IMR-90 (cell line): ENCODE measurements around the gene RFTN1. TPM values are rescaled to one million over a fixed set of nuclear protein-coding genes. Genes with fewer than 3 reads are reported as not detected.

Source experiments
- ATAC-seq: fragments of 200-7000 bp; cut with Tn5 transposase; 2 replicates; pipeline ENCODE4 v1.9.1; 2020; ENCODE audit warnings: low read depth, mild to moderate bottlenecking, moderate library complexity
- BruUV-seq: library from RNA; stranded (reverse); fragments of 400-500 nt; replicated peaks from 2 replicates; lab custom pipeline; 2021; lab: Mats Ljungman, UMichigan
- CTCF ChIA-PET: fragments of 300-600 bp; formaldehyde crosslinking; extraction: SDS; loops from one replicate; lab custom pipeline; 2021; ENCODE audit warnings: antibody characterized with exemption; lab: Yijun Ruan, JAX
- POLR2A ChIA-PET: fragments of 300-600 bp; sonication (Branson Sonifier 250); formaldehyde crosslinking; loops from one replicate; lab custom pipeline; 2022; ENCODE audit warnings: antibody characterized with exemption; ENCODE audit not compliant: unreplicated experiment; lab: Charles Lee
- DNase-seq: peaks from one replicate; pipeline ENCODE4 v3.0.0; 2013
- H2AFZ ChIP-seq: replicated peaks from 2 replicates; pipeline ENCODE3; 2013; ENCODE audit warnings: low read length, mild to moderate bottlenecking; ENCODE audit not compliant: poor library complexity
- H2AK5ac ChIP-seq: 2 replicates; pipeline ENCODE4 v1.6.1; 2013; ENCODE audit warnings: low read depth, low read length, inconsistent platforms
- H2AK9ac ChIP-seq: replicated peaks from 2 replicates; pipeline ENCODE3; 2013; ENCODE audit warnings: mild to moderate bottlenecking, low read depth, low read length, moderate library complexity; ENCODE audit not compliant: poor library complexity
- H2BK120ac ChIP-seq: 2 replicates; pipeline ENCODE4 v1.6.1; 2013; ENCODE audit warnings: low read depth, low read length, inconsistent platforms
- H2BK15ac ChIP-seq: 3 replicates; pipeline ENCODE4 v1.6.1; 2013; ENCODE audit warnings: low read depth, low read length, inconsistent platforms
- H2BK20ac ChIP-seq: 2 replicates; pipeline ENCODE4 v1.6.1; 2013; ENCODE audit warnings: low read depth, mild to moderate bottlenecking, inconsistent platforms, low read length, moderate library complexity
- H2BK5ac ChIP-seq: 2 replicates; pipeline ENCODE4 v1.6.1; 2013; ENCODE audit warnings: mild to moderate bottlenecking, low read depth, low read length, inconsistent platforms; ENCODE audit not compliant: poor library complexity, severe bottlenecking
- H3K14ac ChIP-seq: replicated peaks from 2 replicates; pipeline ENCODE4 v1.6.1; 2013; ENCODE audit warnings: low read depth, low read length, inconsistent platforms
- H3K18ac ChIP-seq: 2 replicates; pipeline ENCODE4 v1.6.1; 2013; ENCODE audit warnings: low read depth, low read length, control low read depth
- H3K23ac ChIP-seq: 2 replicates; pipeline ENCODE4 v1.6.1; 2013; ENCODE audit warnings: low read depth, low read length, inconsistent platforms
- H3K27ac ChIP-seq: 2 replicates; pipeline ENCODE4 v1.5.1; 2013; ENCODE audit warnings: mild to moderate bottlenecking, control low read depth, low read length; ENCODE audit not compliant: insufficient read depth
- H3K27me3 ChIP-seq: 2 replicates; pipeline ENCODE4 v1.6.1; 2013; ENCODE audit warnings: low read length; ENCODE audit not compliant: control insufficient read depth, insufficient read depth
- H3K36me3 ChIP-seq: 2 replicates; pipeline ENCODE4 v1.6.1; 2013; ENCODE audit warnings: low read length, mixed read lengths; ENCODE audit not compliant: control insufficient read depth, insufficient read depth
- H3K4ac ChIP-seq: 2 replicates; pipeline ENCODE4 v1.6.1; 2013; ENCODE audit warnings: low read depth, low read length, inconsistent platforms
- H3K4me1 ChIP-seq: 2 replicates; pipeline ENCODE4 v1.6.1; 2013; ENCODE audit warnings: low read length, mixed read lengths; ENCODE audit not compliant: control insufficient read depth, insufficient read depth
- H3K4me2 ChIP-seq: 2 replicates; pipeline ENCODE4 v1.6.1; 2013; ENCODE audit warnings: low read depth, mild to moderate bottlenecking, control low read depth, low read length, moderate library complexity
- H3K4me3 ChIP-seq: 2 replicates; pipeline ENCODE4 v1.5.1; 2013; ENCODE audit warnings: low read depth, mild to moderate bottlenecking, control low read depth, low read length, moderate library complexity; ENCODE audit not compliant: insufficient read depth
- H3K56ac ChIP-seq: 2 replicates; pipeline ENCODE4 v1.6.1; 2013; ENCODE audit warnings: low read length, inconsistent platforms; ENCODE audit not compliant: insufficient read depth; ENCODE audit errors: extremely low read depth
- H3K79me1 ChIP-seq, 2 experiments: 2 replicates each; pipeline ENCODE4 v1.6.1; 2013; ENCODE audit warnings: low read length in 2 of 2, inconsistent platforms in 1 of 2, low read depth in 1 of 2
- H3K9ac ChIP-seq: 2 replicates; pipeline ENCODE4 v1.6.1; 2013; ENCODE audit warnings: low read depth, low read length, control low read depth
- H3K9me1 ChIP-seq: 2 replicates; pipeline ENCODE4 v1.6.1; 2013; ENCODE audit warnings: low read length, inconsistent platforms; ENCODE audit not compliant: insufficient read depth
- H3K9me3 ChIP-seq: 2 replicates; pipeline ENCODE4 v1.6.1; 2013; ENCODE audit warnings: low read length; ENCODE audit not compliant: control insufficient read depth, insufficient read depth
- H4K20me1 ChIP-seq: 2 replicates; pipeline ENCODE4 v1.6.1; 2013; ENCODE audit warnings: low read length, inconsistent platforms; ENCODE audit not compliant: insufficient read depth
- H4K5ac ChIP-seq: 2 replicates; pipeline ENCODE4 v1.6.1; 2013; ENCODE audit warnings: mild to moderate bottlenecking, low read depth, low read length, control low read depth
- H4K8ac ChIP-seq, 2 experiments: 2 replicates each; pipeline ENCODE4 v1.6.1; 2013; ENCODE audit warnings: low read depth in 2 of 2, low read length in 2 of 2, control low read depth in 1 of 2, inconsistent platforms in 1 of 2
- H4K91ac ChIP-seq: 2 replicates; pipeline ENCODE4 v1.6.1; 2013; ENCODE audit warnings: low read depth, low read length, inconsistent platforms; ENCODE audit not compliant: insufficient read depth
- BHLHE40 ChIP-seq: fragments of 150-350 bp; IDR thresholded peaks from 2 replicates; pipeline ENCODE4 v1.6.1; 2016; ENCODE audit warnings: mild to moderate bottlenecking, low read depth, low read length
- CHD1 ChIP-seq: IDR thresholded peaks from 2 replicates; pipeline ENCODE4 v1.6.1; 2012; ENCODE audit warnings: low read depth, low read length, improper control_type of control experiment
- CTCF ChIP-seq: conservative IDR thresholded peaks from 2 replicates; pipeline ENCODE4 v1.5.1; 2012; ENCODE audit warnings: mild to moderate bottlenecking, low read depth, low read length, improper control_type of control experiment
- FOS ChIP-seq: fragments of 150-350 bp; IDR thresholded peaks from 2 replicates; pipeline ENCODE4 v1.6.1; 2016; ENCODE audit warnings: low read depth, low read length
- MAFK ChIP-seq: IDR thresholded peaks from 2 replicates; pipeline ENCODE4 v1.6.1; 2012; ENCODE audit warnings: low read depth, low read length, improper control_type of control experiment
- MAZ ChIP-seq: IDR thresholded peaks from 2 replicates; pipeline ENCODE4 v1.6.1; 2012; ENCODE audit warnings: low read depth, mild to moderate bottlenecking, low read length, improper control_type of control experiment, moderate library complexity, borderline replicate concordance
- MXI1 ChIP-seq: IDR thresholded peaks from 2 replicates; pipeline ENCODE4 v1.6.1; 2012; ENCODE audit warnings: low read depth, mild to moderate bottlenecking, low read length, moderate library complexity, borderline replicate concordance
- NFE2L2 ChIP-seq: fragments of 150-350 bp; IDR thresholded peaks from 2 replicates; pipeline ENCODE4 v1.6.1; 2016; ENCODE audit warnings: low read depth, mild to moderate bottlenecking, low read length
- POLR2A ChIP-seq: IDR thresholded peaks from 2 replicates; pipeline ENCODE4 v1.6.1; 2012; ENCODE audit warnings: mild to moderate bottlenecking, low read depth, low read length
- RAD21 ChIP-seq: IDR thresholded peaks from 2 replicates; pipeline ENCODE4 v1.6.1; 2012; ENCODE audit warnings: low read length, improper control_type of control experiment
- RCOR1 ChIP-seq: IDR thresholded peaks from 2 replicates; pipeline ENCODE4 v1.6.1; 2012; ENCODE audit warnings: mild to moderate bottlenecking, low read length, improper control_type of control experiment; ENCODE audit not compliant: insufficient replicate concordance
- RFX5 ChIP-seq: IDR thresholded peaks from 2 replicates; pipeline ENCODE4 v1.8.0; 2012; ENCODE audit warnings: low read depth, mild to moderate bottlenecking, low read length, moderate library complexity
- SMC3 ChIP-seq: fragments of 150-350 bp; IDR thresholded peaks from 2 replicates; pipeline ENCODE4 v1.6.1; 2016; ENCODE audit warnings: low read depth, mild to moderate bottlenecking, antibody characterized with exemption, low read length, moderate library complexity
- USF2 ChIP-seq: fragments of 150-350 bp; IDR thresholded peaks from 2 replicates; pipeline ENCODE4 v1.6.1; 2017; ENCODE audit warnings: mild to moderate bottlenecking, antibody characterized with exemption, low read length, low read depth
- WGBS, 2 experiments: methylation state at CpG; one replicate each; pipeline versions ENCODE4 v1.1.5 to v1.1.7; 2013; ENCODE audit warnings: missing lambda C conversion rate in 2 of 2; ENCODE audit not compliant: insufficient read length in 1 of 2; ENCODE audit errors: extremely low coverage in 2 of 2; 5-methylcytosine and 5-hydroxymethylcytosine counted together
- dilution Hi-C: fragments of 300-500 bp; cut with HindIII; formaldehyde crosslinking; loops from one replicate; pipeline ENCODE4 v1.14.3; 2018; ENCODE audit warnings: low sequenced_read_pairs; ENCODE audit not compliant: unreplicated experiment
- in situ Hi-C: fragments of 300-500 bp; cut with MboI; formaldehyde crosslinking; loops from 3 replicates; pipeline ENCODE4 v1.14.3; 2019; ENCODE audit warnings: low sequenced_read_pairs, inconsistent platforms, mixed read lengths
- intact Hi-C: fragments of 100-400 bp; cut with micrococcal nuclease; formaldehyde crosslinking; loops from 2 replicates; pipeline ENCODE4 v1.10.0; 2022
- polyA plus RNA-seq, 3 experiments: library from polyadenylated mRNA; depleted of rRNA; stranded (reverse); fragments of >200 nt; gene quantifications; 2 replicates each; pipeline ENCODE4 v1.2.3, GENCODE V29; 2012; ENCODE audit warnings: low replicate concordance in 1 of 3
- total RNA-seq: library from RNA; depleted of rRNA; stranded (reverse); fragments of >200 nt; gene quantifications from 2 replicates; pipeline ENCODE4 v1.2.3, GENCODE V29; 2012

RFTN1 gene
- total and polyA plus RNA-seq, 2 of the 4 experiments (the other 2 are of a cell fraction) = 45.0 to 52.0 TPM

- no peak overlapping the region for H2BK120ac ChIP-seq
- no peak overlapping the region for H3K23ac ChIP-seq
- H3K4ac ChIP-seq = no peak overlapping the region
- H2AK5ac ChIP-seq = no peak overlapping the region
- no peak overlapping the region for H3K18ac ChIP-seq
- DNase-seq (no peak), ATAC-seq (no peak)
- H3K4me2 ChIP-seq = no peak overlapping the region
- H3K79me1 ChIP-seq = peaks cover 13 to 51% of the 10 kb centered on the region in 2 experiments
- H3K36me3 ChIP-seq = peaks cover 52% of the 10 kb centered on the region
- no CpG with 5 or more reads among the region's 4 CpGs for WGBS, 2 experiments
- no peak overlapping the region for H4K5ac ChIP-seq
- H3K9me3 ChIP-seq = no peaks in the 10 kb centered on the region
- ChIA-PET POLR2A (no interaction called here), CTCF (no interaction called here)
- dilution Hi-C loops (no loop called here), in situ Hi-C loops (no loop called here), intact Hi-C loops (no loop called here)
- no peak overlapping the region for H4K91ac ChIP-seq
- no peak overlapping the region for H2BK20ac ChIP-seq
- no peak overlapping the region for H2BK15ac ChIP-seq
- H3K9me1 ChIP-seq = peaks cover 18% of the 10 kb centered on the region
- H4K20me1 ChIP-seq = no peaks in the 10 kb centered on the region
- no peak overlapping the region for H4K8ac ChIP-seq
- no peak overlapping the region for H3K9ac ChIP-seq
- H3K4me3 ChIP-seq = no peak overlapping the region
- H3K27me3 ChIP-seq = no peaks in the 10 kb centered on the region
- H3K14ac ChIP-seq = no peak overlapping the region
- no peak overlapping the region for H2AFZ ChIP-seq
- BruUV-seq = no TSS peak
- peaks cover 6% of the 10 kb centered on the region for H3K4me1 ChIP-seq
- no peak overlapping the region for H3K56ac ChIP-seq
- TF ChIP-seq FOS = no peak
- TF ChIP-seq MAFK = no peak
- no peak for TF ChIP-seq CTCF
- no peak for TF ChIP-seq RCOR1
- no peak for TF ChIP-seq CHD1
- TF ChIP-seq POLR2A = no peak
- no peak for TF ChIP-seq MAZ
- TF ChIP-seq BHLHE40 = no peak
- no peak for TF ChIP-seq SMC3
- TF ChIP-seq MXI1 = no peak
- no peak for TF ChIP-seq RAD21
- no peak for TF ChIP-seq RFX5
- no peak for TF ChIP-seq NFE2L2
- TF ChIP-seq USF2 = no peak
- H2AK9ac ChIP-seq = no peak overlapping the region
- H3K27ac ChIP-seq = no peak overlapping the region
- no peak overlapping the region for H2BK5ac ChIP-seq
Measured at GRCh38 chr3:16325850-16326249, 187.6 kb downstream of the RFTN1 start.
